DMS79 treated with DMSO at 0.1 percent for 48 hours (cell line): ENCODE results near the gene DHRS12.

Source experiments
- DNase-seq: peaks from one replicate; lab custom pipeline; 2025; lab: John Stamatoyannopoulos, UW

The DHRS12 gene, protein sequence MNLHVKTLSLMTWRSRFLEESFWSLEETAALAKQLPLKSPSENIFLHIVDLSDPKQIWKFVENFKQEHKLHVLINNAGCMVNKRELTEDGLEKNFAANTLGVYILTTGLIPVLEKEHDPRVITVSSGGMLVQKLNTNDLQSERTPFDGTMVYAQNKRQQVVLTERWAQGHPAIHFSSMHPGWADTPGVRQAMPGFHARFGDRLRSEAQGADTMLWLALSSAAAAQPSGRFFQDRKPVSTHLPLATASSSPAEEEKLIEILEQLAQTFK

DNA sequence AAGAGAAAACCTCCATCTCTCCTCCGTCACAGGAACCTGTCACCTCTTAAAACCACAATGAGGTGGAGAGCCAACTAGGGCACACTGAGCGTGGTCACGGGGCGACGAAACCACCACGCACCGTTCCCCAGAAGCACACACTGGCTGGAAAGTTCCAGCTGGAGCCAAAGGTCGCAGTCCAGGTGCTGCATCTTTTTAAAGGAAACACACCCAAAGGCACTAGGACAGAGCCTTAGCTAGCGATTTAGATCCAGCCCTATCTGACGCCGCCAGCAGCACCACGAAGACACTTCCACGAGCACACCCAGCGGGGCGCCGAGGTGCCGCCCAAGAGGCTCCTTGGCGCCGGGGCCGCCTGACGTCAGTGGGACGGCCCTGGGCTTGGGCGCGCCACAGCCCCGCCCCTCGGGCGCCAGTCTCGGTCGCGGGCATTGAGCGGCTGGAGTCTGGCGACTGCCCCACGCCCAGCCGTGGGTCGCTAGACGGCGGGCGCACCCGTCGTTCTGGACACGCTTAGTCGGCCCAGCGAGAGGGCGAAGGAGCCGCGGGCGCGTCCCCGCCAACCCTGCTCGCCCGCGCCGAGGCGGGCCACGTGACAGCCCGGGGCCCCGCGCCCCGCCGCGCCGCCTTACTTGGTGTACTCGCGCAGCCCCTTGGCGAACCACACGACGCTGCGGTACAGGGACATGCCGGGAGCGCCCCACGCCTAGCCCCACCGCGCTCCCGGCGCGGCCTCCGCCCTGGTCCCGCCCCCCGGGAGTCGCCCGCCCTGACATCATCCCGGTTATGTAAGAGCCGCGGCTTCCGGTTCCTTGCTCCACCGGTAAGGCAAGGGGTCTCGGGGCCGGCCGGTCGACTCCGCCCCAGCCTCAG lies at the start of gene DHRS12:
Gene DHRS12 (minus strand): TSS at position 742 of the 873 bp plus-strand sequence. CDS start 4,504 bp downstream, outside the sequence.
- DNase-seq = peak; percentile 50

DNA sequence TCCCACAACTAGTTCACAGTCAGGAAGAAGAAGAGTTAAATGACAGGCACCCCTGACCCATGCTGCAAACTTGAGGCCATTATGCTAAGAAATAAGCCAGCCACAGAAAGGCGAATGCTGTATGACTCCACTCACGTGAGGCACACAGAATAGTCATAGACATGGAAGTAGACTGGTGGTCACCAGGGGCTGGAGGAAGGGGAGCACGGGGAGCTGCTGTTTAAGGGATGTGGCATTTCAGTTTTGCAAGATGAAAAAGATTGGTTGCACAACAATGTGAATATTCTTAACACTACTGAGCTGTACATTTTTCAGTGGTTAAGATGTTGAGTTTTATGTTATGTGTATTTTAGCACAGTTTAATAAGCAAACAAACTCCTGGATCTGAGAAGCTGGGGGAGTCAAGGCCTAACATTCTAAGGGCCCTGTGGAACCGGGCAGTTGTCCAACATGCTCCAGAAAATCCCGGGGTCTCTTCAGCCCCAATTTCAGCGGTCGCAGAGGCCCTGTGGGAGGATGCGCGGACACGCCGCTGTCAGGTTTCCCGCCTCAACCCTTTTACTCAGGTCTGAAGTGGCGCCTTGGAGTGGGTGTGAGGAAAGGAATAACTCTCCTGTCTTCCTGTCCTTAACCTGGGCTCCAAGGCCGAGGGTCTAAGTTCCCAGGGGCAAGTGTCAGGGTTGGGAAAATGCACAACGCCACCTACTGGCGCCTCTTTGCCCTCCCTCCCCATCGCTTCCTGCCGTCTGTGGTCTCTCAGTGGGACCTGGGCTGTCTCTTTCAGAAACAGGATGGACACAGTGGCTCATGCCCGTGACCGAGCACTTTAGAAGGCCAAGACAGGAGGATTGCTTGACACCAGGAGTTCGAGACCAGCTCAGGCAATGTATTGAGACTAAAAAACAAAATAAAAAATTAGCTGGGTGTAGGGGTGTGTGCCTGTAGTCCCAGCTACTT lies 45.5 kb upstream of the DHRS12 start:
- no peak for DNase-seq

DNA sequence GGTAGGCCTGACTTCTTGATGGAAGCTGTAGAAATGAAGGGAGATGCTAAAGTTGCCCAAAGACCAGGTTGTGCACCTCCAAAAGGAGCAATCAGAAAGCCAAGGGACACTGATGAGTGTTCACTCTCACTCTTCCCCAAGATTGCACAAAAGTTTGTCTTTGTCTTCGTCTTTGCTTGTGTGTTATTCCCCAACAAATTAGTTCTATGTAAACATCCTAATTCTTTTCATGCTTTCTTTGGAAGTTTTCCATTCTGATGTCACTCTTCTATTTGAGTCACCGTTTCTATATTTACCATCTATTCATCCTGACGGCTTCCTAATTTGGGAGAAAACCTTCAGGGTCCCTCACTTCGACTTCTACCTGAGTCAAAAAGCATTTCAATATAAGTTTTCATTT lies 44.7 kb upstream of the DHRS12 start:
- DNase-seq = no peak

DNA sequence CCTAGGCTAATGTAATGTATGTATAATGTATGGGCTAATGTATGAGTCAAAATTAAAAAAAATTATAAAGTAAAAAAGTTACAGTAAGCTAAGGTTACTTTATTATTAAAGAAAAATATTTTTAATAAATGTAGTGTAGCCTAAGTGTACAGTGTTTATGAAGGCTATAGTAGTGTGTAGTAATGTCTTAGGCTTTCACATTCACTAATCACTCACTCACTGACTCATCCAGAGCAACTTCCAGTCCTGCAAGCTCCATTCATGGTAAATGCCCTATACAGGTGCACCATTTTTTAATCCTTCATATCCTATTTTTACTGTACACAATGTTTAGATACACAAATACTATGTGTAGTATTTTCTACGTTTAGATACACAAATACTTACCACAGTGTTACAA lies 42.8 kb upstream of the DHRS12 start:
- DNase-seq = no peak

DNA sequence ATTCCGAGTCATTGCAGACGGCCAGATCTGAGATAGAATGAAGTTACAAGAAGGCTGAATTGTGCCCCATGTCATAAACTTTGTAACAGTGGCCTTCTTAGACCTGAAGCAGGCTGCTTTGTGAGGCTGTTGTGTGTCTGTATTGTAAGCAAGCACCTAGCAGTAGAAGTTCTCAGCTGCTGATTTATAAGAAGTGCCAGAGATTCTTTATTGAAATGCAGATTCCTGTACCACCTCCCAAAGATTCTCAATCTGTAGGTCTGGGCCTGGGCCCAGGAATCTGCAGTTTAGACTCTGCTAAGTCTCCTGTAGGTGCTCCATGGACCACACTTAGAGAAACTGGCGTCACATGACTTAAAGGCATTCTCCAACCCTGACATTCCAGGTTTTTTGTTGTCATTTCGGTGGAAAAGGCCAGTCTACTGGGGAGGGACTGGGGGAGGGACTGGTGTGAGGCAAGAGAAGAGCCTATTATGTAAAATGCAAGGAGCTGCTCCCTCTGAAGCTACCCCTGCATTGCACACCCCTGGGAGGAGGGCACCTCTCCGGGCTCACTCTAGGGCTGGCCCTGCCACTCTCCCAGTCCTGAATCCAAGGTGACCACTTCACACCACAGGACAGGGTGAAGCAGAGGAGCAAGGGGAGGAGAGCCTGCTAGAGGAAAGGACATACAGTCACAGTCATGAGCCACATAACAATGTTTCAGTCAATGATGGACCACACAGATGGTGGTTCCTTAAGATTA lies 41.8 kb upstream of the DHRS12 start:
- no peak for DNase-seq

DNA sequence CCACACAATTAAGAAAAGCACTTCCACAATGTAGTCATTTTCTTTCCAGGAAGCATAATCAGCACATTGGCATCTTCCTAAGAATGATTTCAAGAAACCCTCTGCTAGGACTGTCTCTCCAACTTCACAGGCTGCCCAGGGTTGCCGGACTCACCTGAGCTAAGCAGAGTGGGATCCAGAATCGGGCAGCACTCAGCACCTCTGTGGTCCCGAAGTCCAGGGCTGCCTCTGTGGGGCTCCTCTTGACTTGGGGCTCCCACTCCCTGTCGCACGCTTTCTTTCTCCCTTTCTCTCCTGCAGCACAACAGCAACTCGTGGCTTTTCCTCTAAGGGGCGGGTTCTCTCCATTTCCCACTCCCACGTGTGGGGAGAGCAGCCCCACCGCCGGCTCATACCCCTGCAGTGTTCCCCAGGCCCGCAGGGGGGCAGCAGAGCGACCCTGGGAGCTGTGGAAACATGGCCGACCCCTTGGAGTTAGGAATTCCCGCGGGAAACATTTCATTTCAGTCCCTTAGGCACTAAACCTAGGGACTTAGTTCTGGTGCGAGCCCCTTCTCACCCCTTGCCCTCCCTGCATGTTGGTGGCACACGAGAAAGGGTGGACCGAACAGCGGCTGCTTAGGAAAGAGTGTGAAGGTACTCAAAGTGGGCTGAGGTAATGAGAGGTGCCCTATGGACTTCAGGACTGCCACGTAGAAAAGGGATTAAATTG lies 41.1 kb upstream of the DHRS12 start, which contains the start of gene TMEM272:
Gene TMEM272 (minus strand): TSS at position 316 of the 712 bp plus-strand sequence. CDS start 6,647 bp downstream, outside the sequence.
- DNase-seq = no peak

DNA sequence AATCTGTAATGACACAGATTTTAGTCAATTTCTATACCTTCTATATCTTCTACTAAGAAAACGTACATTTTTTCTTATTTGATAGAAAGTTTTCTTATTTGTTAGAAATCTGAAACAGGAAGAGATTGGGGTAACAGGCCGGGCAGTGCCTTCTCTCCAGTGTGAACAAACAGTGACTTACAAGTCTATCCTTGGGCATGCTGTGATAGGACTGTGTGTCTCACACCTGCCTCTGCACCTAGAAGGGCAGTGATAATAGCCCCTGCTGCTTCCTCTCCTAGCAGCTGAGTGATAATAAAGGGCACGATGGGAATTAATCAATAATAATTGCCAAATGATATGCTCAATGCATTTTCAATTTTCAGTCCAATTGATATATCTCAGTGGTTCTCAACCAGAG lies 39.6 kb upstream of the DHRS12 start:
- DNase-seq = no peak

DNA sequence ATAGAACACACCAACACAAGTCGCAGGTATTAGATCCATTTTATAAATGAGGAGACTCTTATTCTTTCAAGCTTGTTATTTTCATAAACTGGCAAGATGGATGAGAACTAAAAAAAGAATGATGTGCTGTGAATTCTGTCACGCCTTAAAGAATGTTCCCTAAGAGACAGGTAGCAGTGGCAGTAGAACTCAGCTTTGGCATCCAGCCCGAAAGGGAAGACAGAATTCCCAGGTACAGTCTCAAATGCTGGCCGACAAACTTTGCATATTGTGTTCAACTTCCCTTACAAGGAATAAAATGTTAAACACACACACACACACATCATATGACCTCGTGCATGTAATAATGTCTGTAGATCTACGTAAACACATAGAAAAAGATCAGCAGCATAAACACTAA lies 37.8 kb upstream of the DHRS12 start:
- no peak for DNase-seq

DNA sequence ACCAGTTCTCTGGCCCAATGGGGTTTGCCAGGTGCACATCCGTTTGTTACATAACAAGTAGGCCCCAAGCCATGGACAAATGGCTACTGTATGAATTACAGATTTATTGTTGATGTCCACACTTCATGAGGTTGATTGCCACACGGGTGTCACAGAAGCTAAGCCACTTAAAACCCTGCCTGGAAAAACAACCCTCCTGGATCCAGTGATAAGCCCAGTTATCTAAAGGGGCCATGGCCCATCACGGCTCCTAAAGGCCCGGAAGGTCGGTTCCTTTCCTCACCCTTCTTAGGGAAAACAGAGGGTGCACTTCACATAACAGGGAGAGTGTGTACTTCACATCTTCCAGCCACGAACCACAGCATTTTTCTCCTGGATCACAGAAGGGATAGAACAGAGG lies 37.0 kb upstream of the DHRS12 start:
- DNase-seq = no peak

DNA sequence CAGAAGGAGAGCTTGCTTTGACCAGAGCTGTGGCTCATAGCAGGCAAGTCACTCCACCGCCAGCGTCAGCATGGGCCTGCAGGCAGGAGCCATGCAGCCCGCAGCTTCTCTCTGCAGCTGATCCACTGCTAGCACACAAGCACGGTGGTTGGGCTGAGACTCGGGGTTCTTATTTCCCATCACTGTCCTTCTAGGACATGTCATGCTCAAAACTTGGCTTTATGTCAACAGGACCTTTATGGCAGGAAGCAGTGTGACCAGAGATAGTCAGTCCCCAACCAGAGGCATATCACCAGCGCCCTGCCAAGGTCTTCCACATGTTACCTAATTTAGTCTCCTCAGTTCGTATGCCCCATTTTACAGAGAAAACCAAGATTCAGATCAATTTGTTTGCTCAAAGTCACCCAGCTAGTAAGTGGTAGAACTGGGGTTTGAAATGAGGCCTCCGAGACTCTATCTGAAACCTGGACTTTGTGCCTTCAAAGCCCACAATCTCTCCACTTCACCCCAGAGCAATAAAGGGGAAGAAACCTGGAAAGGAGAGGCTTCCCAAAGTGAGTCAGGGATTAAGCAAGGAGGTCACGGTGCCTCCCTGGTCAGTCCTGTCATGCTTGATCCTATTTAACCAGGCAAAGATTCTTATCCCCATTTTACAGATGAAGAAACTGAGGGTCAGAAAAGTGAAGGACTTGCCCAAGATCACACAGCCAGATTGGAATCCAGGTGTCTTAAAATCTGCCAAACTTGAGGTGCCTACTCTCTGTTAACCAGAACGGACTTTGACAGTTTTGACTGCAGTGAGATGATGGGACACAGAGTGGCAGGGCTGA lies 36.0 kb upstream of the DHRS12 start:
- DNase-seq = no peak

DNA sequence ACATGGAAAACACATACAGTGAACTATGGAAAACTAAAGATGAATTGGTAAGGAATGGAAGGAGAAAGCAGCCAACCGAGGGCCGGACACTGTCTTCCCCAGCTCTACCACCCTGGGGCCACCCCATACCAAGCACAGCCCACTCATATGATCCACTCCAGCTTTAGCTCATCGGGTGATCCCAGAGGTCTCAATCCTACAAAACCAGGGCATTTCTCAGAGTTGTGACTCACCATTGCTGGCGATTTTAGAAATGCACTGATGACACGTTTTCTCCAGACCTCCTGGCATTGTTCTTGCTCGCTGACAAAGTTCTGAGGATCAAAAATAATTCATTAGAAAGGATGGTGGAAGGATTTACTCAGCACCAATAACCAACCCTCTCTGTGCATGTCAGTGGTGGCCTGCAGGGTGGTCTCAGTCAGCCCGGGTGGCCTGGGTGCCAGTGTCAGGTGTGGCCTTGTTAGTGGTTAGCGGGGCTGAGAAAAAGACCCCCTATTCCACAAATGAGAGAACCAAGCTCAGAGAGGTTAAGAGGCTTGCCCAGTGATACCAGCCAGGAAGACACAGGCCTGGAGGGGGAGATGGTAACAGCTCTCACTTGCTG lies 34.4 kb upstream of the DHRS12 start:
- DNase-seq = no peak

DNA sequence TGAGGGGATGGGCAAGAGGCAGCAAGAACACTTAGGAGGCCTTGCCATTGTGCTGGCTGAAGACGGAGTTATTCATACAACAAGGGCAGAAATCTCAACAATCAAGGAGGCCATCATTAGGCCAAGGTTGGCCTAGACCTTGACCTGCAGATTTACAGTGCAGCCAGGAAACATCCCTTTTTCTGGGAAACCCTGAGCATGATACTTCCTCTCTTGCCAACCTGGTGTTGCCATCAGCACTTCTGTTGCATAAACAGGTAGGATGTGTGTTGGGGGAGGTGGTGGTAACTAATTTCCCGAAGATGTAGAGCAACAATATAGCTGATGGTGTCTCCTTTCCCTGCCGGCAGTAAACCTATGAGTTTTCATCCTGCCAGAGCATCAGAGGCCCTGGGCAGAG lies 33.1 kb upstream of the DHRS12 start:
- no peak for DNase-seq

DNA sequence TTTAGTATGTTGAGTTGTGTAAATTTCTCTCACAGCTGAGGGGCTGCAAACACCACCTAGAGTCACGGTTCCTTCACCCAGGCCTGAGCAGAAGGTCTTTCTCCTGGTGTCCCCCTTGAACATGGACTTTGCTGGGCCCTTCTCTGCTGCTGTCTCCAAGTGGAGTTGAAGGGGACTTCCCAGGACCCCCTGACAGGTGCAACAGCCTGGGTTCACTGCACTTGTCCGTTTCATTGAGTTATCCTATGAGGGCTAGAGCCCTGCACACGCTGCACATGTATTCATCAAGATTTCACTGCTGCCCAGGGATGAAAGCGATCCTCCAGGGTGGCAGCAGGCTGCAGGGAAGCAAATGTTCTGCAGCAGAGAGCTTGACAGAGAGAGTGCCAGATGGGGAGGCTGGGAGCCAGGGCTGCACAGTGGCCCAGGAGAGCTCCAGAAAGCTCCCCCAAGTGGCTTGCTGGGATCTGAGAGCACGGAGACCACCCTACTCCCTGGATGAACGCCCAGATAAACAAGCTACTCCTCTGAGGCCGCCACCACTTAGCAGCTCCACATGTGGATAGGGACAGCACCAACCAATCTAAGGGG lies 30.7 kb upstream of the DHRS12 start:
- DNase-seq = no peak

DNA sequence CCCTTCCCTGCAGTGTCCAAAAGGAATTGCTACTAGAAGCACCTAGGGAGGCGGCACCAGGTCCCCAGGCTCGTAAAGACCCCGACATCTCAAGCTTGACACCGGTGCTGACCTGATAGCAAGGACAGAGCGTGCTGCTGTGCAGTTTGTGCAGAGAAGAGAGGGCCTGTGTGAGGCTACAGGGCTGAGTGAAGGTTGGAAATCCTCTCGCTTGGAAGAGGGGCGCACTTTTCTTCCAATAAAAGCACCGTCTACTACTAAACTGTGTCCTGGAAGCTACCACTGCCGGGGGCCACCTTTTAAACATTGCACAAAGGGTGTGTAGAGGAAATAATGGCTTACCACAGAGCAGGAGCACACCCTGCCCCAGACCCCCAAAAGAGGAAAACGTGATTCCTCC lies 30.0 kb upstream of the DHRS12 start:
- no peak for DNase-seq

DNA sequence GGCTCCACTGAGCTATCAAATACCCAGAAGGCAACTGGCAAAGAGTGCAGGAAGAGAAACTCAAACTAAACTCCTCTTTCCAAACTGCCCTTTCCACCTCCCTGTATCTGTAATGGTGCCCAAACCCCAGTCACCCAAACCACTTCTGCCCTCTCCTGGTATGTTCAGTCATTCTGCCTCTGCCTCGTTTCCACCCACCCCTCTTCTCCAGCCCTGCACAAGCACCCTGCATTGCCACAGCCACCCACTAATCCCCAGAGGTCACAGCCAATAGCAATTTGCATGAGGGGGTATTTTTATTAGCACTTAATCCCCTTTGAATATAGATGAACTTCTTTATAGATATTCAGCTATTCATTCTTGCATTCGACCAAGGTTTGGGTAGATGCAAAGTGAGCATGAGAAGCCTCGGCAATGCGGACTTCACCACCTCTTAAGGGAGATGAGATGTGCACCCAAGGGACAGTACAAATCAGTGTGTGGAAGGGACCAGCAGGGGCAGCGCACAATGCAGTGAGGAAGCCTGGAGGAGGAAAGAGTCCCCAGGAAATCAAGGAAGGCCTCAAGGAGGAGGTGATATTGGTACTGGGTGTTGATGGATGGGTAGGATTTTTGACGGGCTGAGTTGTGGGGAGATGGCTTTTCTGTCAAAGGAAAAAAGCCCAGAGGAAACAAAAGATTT lies 28.6 kb upstream of the DHRS12 start:
- no peak for DNase-seq

DNA sequence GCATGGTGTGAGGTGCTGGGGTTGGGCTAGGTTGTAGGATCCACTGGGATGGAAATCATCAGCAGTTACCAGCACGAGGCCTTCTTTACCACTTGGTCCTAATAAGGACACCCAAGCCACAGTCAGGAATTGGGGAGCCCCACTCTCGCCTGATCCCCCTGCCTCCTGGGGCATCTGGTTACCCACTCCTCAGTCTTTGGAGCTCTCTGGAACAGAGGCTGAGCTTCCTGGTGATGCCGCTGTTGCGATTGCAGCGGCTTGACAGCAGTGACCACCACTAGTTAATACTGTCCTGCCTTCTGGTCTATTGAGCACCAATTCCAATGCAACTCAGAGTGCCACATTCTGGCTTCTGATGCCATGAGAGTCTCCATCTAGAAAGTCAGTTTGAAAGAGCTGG lies 27.6 kb upstream of the DHRS12 start:
- DNase-seq = no peak

DNA sequence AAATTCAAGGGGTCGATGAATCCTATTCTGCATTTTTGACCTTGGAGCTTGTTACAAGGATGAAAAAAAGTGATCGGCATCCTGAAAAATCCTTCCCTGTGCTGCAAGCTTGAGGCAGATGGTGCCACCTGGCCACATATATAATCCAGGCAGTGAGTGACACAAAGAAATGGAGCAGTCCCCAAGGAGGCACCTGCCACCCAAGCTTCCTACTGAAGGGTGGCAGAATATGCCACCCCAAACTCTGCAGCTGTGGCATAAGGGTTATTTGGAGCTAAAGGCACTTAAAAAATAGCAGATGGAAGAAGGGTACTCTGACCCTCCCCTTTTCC lies 25.6 kb upstream of the DHRS12 start:
- DNase-seq = no peak

DNA sequence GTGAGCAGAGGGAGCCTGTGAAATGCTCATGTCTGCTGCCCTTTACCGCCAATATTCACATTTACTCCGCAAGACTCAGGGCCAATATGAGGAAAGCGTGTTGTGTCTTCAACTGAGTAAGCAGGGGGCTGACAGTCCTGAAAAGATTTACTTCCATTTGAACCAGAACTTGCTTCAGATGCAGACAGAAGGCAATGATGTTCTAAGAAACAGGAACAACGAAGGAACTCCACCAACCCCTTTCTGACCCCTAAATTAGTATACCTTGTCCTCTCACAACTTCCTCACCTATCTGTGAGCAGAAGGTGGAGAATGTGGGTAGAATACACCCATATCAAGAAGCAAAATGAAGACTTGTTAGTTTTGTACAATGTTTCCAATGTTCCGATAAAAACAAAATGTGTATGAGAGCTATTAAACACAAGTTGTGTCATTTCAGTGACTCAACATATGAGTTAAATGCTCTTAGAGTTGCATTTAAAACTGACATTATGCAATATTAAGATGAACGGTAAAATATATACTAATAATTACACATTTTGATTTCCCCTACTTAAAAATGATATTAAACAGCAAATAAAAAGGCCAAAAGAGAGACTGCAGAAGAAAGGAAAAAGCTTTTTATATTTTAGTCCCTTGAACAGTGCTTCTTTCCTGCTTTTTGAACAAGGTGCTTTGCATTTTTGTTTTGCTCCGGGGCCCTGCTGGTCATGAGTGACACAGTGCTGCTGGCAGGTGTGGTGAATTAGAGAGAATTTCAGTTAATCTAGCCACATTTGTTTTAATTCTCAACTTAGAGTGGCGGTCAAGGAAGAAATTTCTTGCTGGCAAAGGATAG lies 25.0 kb upstream of the DHRS12 start:
- no peak for DNase-seq
